A549 (cell line): ENCODE results near the gene CECR2. TPM values are rescaled to one million over a fixed set of nuclear protein-coding genes. Genes with fewer than 3 reads are reported as not detected.

ENCODE experiments used
- ATAC-seq, 2 experiments: fragments of 200-7000 bp in 1 of 2; fragments of >200 bp in 1 of 2; cut with Nextera tagmentation in 1 of 2; cut with Tn5 transposase in 1 of 2; 3 replicates each; pipeline versions ENCODE4 v1.8.0 to v1.9.1; 2018 to 2020; ENCODE audit warnings: mild to moderate bottlenecking in 1 of 2, moderate library complexity in 1 of 2
- CTCF ChIA-PET: fragments of 300-600 bp; sonication (Branson Sonifier 250); formaldehyde crosslinking; extraction: SDS; loops from one replicate; lab custom pipeline; 2021; ENCODE audit warnings: antibody characterized with exemption, inconsistent platforms; lab: Yijun Ruan, JAX
- POLR2A ChIA-PET: fragments of 350-600 bp; formaldehyde crosslinking; extraction: SDS; loops from one replicate; lab custom pipeline; 2021; ENCODE audit warnings: antibody characterized with exemption, inconsistent platforms; lab: Yijun Ruan, JAX
- DNase-seq, 2 experiments: peaks; one replicate each; pipeline versions ENCODE4 v3.0.0 to v3.0.0-alpha.2; 2011 to 2016; ENCODE audit warnings: low read depth in 1 of 2, low spot score in 1 of 2
- FAIRE-seq: peaks from 2 replicates; lab custom pipeline; 2011; peaks lifted over from hg19 to GRCh38; lab: Jason Lieb, UNC
- H3K27ac ChIP-seq, 2 experiments: fragments of >200 bp; sonication (Bioruptor Twin); formaldehyde crosslinking; 3 replicates each; pipeline ENCODE4 v1.5.1; 2016 to 2017
- H3K4me1 ChIP-seq: fragments of >200 bp; sonication (Bioruptor Twin); formaldehyde crosslinking; 3 replicates; pipeline ENCODE4 v1.6.1; 2016
- H3K4me2 ChIP-seq: fragments of >200 bp; sonication (Bioruptor Twin); formaldehyde crosslinking; 3 replicates; pipeline ENCODE4 v1.6.1; 2016
- H3K4me3 ChIP-seq: fragments of >200 bp; sonication (Bioruptor Twin); formaldehyde crosslinking; 3 replicates; pipeline ENCODE4 v1.5.1; 2016
- H3K9me3 ChIP-seq: fragments of >200 bp; sonication (Bioruptor Twin); formaldehyde crosslinking; 3 replicates; pipeline ENCODE4 v1.6.1; 2016
- BHLHE40 ChIP-seq: IDR thresholded peaks from 2 replicates; pipeline ENCODE4 v1.6.1; 2012; ENCODE audit warnings: low read depth, low read length, inconsistent platforms
- CBX8 ChIP-seq: fragments of 200-600 bp; sonication (generic); IDR thresholded peaks from 2 replicates; pipeline ENCODE4 v1.6.1; 2016
- CEBPB ChIP-seq, 2 experiments: fragments of >200 bp in 1 of 2; sonication (Bioruptor Twin) in 1 of 2; formaldehyde crosslinking in 1 of 2; IDR thresholded peaks; 2 replicates each; pipeline ENCODE4 v1.6.1; 2012 to 2016
- CHD2 ChIP-seq: fragments of 150-350 bp; IDR thresholded peaks from 2 replicates; pipeline ENCODE4 v1.6.1; 2014; ENCODE audit warnings: low read length; ENCODE audit not compliant: partially characterized antibody
- CHD4 ChIP-seq: fragments of 200-600 bp; sonication (generic); IDR thresholded peaks from 2 replicates; pipeline ENCODE4 v1.6.1; 2016; ENCODE audit warnings: antibody characterized with exemption, mild to moderate bottlenecking, borderline replicate concordance
- EHF ChIP-seq: fragments of 250-450 bp; sonication (Bioruptor Pico); IDR thresholded peaks from 2 replicates; pipeline ENCODE4 v1.5.0; 2020; ENCODE audit warnings: mild to moderate bottlenecking
- EP300 ChIP-seq, 2 experiments: fragments of >200 bp; sonication (Bioruptor Twin); formaldehyde crosslinking; IDR thresholded peaks; 2 replicates in 1 of 2; 3 replicates in 1 of 2; pipeline ENCODE4 v1.6.1; 2016 to 2017
- FOSB ChIP-seq: fragments of 250-450 bp; sonication (Bioruptor Pico); IDR thresholded peaks from 2 replicates; pipeline ENCODE4 v1.5.0; 2020; ENCODE audit warnings: mild to moderate bottlenecking, moderate library complexity
- FOXS1 ChIP-seq: fragments of 250-450 bp; sonication (Bioruptor Pico); IDR thresholded peaks from 2 replicates; pipeline ENCODE4 v1.5.0; 2020; ENCODE audit warnings: mild to moderate bottlenecking, moderate library complexity
- GATA3 ChIP-seq: IDR thresholded peaks from 2 replicates; pipeline ENCODE4 v1.6.1; 2012; ENCODE audit warnings: borderline replicate concordance
- HDAC2 ChIP-seq: fragments of 200-600 bp; sonication (generic); IDR thresholded peaks from 2 replicates; pipeline ENCODE4 v1.6.1; 2016
- HOXA7 ChIP-seq: fragments of 250-450 bp; sonication (Bioruptor Pico); IDR thresholded peaks from 2 replicates; pipeline ENCODE4 v1.5.0; 2020; ENCODE audit warnings: mild to moderate bottlenecking, moderate library complexity
- HOXB13 ChIP-seq: fragments of 250-450 bp; sonication (Bioruptor Pico); IDR thresholded peaks from 2 replicates; pipeline ENCODE4 v1.5.0; 2020; ENCODE audit warnings: low read depth, mild to moderate bottlenecking, moderate library complexity
- HOXB5 ChIP-seq: fragments of 250-450 bp; sonication (Bioruptor Pico); IDR thresholded peaks from 2 replicates; pipeline ENCODE4 v1.5.0; 2020; ENCODE audit warnings: mild to moderate bottlenecking, moderate library complexity
- JUN ChIP-seq, 2 experiments: fragments of >200 bp; sonication (Bioruptor Twin); formaldehyde crosslinking; IDR thresholded peaks; 2 replicates in 1 of 2; 3 replicates in 1 of 2; pipeline ENCODE4 v1.6.1; 2016 to 2017
- JUNB ChIP-seq: fragments of >200 bp; sonication (Bioruptor Twin); formaldehyde crosslinking; IDR thresholded peaks from 2 replicates; pipeline ENCODE4 v1.6.1; 2016
- MYC ChIP-seq: IDR thresholded peaks from 2 replicates; pipeline ENCODE4 v1.6.1; 2012; ENCODE audit warnings: mild to moderate bottlenecking, inconsistent platforms, low read length, improper control_type of control experiment, borderline replicate concordance
- NPAS2 ChIP-seq: fragments of 250-450 bp; sonication (Bioruptor Pico); IDR thresholded peaks from 2 replicates; pipeline ENCODE4 v1.8.0; 2022; ENCODE audit warnings: mild to moderate bottlenecking, moderate library complexity, borderline replicate concordance
- NR3C1 ChIP-seq: fragments of >200 bp; sonication (Bioruptor Twin); formaldehyde crosslinking; IDR thresholded peaks from 3 replicates; pipeline ENCODE4 v1.6.1; 2017
- POLR2A ChIP-seq: IDR thresholded peaks from 2 replicates; pipeline ENCODE4 v1.6.1; 2012; ENCODE audit warnings: mild to moderate bottlenecking, low read length
- SMC3 ChIP-seq: fragments of >200 bp; sonication (Bioruptor Twin); formaldehyde crosslinking; IDR thresholded peaks from 3 replicates; pipeline ENCODE4 v1.6.1; 2018; ENCODE audit warnings: inconsistent platforms
- WGBS: methylation state at CpG from one replicate; pipeline ENCODE4 v1.1.6; 2017; ENCODE audit errors: missing lambda C conversion rate; 5-methylcytosine and 5-hydroxymethylcytosine counted together
- polyA plus RNA-seq, 4 experiments: library from polyadenylated mRNA; depleted of rRNA in 3 of 4; stranded (reverse); fragments of >200 nt; fragmentation: RNase III in 1 of 4; extraction: RNeasy Plus Mini Kit Qiagen cat#74134 plus additional on column Dnase treatment in 1 of 4; gene quantifications; 2 replicates in 3 of 4; 3 replicates in 1 of 4; pipeline ENCODE4 v1.2.3, GENCODE V29; 2011 to 2017
- TF ChIP-seq, protein P1 (sequence below): IDR thresholded peaks from 2 replicates; pipeline ENCODE4 v1.6.1; 2012
- TF ChIP-seq, protein P2 (sequence below): IDR thresholded peaks from 2 replicates; pipeline ENCODE4 v1.6.1; 2012; ENCODE audit warnings: low read depth, borderline replicate concordance
- TF ChIP-seq, protein P3 (sequence below): fragments of 450-650 bp; IDR thresholded peaks from 2 replicates; pipeline ENCODE4 v1.6.1; 2014; ENCODE audit warnings: antibody characterized with exemption
- TF ChIP-seq, protein P4 (sequence below): fragments of 250-450 bp; sonication (Bioruptor Pico); IDR thresholded peaks from 2 replicates; pipeline ENCODE4 v1.5.0; 2021; ENCODE audit warnings: mild to moderate bottlenecking, moderate library complexity, borderline replicate concordance
- TF ChIP-seq, protein P5 (sequence below): fragments of >200 bp; sonication (Bioruptor Twin); formaldehyde crosslinking; IDR thresholded peaks from 3 replicates; pipeline ENCODE4 v1.5.1; 2016

Gene CECR2
- polyA plus RNA-seq, 2 of the 4 experiments (the other 2 are of a cell fraction) = 0.01 to 0.06 TPM

GRCh38 chr22:17598318-17598717 is 229.1 kb downstream of the CECR2 start:
- TF ChIP-seq CBX8 = no peak
- TF ChIP-seq HOXB5 (CRISPR knock-in tag) = no peak
- TF ChIP-seq SMC3 = no peak
- TF ChIP-seq CHD4 = no peak
- no peak for TF ChIP-seq HDAC2
- DNase-seq (no peak), FAIRE-seq (no peak), ATAC-seq (no peak)
- H3K27ac ChIP-seq = no peak overlapping the region
- H3K4me3 ChIP-seq = no peak overlapping the region
- ChIA-PET CTCF (no interaction called here), POLR2A (no interaction called here)
- no peak overlapping the region for H3K4me2 ChIP-seq
- H3K4me1 ChIP-seq = no peaks in the 10 kb centered on the region
- 93% methylated on average over 4 of the region's 4 CpGs for WGBS
- no peaks in the 10 kb centered on the region for H3K9me3 ChIP-seq

- 85% methylated on average over 3 of the region's 3 CpGs for WGBS
- H3K9me3 ChIP-seq = no peaks in the 10 kb centered on the region
- no peak overlapping the region for H3K4me3 ChIP-seq
- FAIRE-seq (no peak), ATAC-seq (no peak), DNase-seq (no peak)
- H3K4me2 ChIP-seq = no peak overlapping the region
- H3K4me1 ChIP-seq = no peaks in the 10 kb centered on the region
- CTCF ChIA-PET = interaction anchor here (1.2 kb wide), 1 partner anchor 43 kb away, joined by 4 read pairs; no protein-coding TSS in a partner anchor
- TF ChIP-seq BHLHE40 = no peak
- no peak for TF ChIP-seq HOXA7 (CRISPR knock-in tag)
- TF ChIP-seq, protein P1, sequence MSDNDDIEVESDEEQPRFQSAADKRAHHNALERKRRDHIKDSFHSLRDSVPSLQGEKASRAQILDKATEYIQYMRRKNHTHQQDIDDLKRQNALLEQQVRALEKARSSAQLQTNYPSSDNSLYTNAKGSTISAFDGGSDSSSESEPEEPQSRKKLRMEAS = no peak
- TF ChIP-seq FOSB = no peak
- no peak for TF ChIP-seq NPAS2 (CRISPR knock-in tag)
- no peak for TF ChIP-seq POLR2A
- no peak for TF ChIP-seq HOXB13 (CRISPR knock-in tag)
- TF ChIP-seq, protein P2, sequence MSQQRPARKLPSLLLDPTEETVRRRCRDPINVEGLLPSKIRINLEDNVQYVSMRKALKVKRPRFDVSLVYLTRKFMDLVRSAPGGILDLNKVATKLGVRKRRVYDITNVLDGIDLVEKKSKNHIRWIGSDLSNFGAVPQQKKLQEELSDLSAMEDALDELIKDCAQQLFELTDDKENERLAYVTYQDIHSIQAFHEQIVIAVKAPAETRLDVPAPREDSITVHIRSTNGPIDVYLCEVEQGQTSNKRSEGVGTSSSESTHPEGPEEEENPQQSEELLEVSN = no peak
- TF ChIP-seq CHD2 = no peak
- no peak for TF ChIP-seq JUNB
- TF ChIP-seq, protein P3, sequence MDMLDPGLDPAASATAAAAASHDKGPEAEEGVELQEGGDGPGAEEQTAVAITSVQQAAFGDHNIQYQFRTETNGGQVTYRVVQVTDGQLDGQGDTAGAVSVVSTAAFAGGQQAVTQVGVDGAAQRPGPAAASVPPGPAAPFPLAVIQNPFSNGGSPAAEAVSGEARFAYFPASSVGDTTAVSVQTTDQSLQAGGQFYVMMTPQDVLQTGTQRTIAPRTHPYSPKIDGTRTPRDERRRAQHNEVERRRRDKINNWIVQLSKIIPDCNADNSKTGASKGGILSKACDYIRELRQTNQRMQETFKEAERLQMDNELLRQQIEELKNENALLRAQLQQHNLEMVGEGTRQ = no peak
- TF ChIP-seq, protein P4, sequence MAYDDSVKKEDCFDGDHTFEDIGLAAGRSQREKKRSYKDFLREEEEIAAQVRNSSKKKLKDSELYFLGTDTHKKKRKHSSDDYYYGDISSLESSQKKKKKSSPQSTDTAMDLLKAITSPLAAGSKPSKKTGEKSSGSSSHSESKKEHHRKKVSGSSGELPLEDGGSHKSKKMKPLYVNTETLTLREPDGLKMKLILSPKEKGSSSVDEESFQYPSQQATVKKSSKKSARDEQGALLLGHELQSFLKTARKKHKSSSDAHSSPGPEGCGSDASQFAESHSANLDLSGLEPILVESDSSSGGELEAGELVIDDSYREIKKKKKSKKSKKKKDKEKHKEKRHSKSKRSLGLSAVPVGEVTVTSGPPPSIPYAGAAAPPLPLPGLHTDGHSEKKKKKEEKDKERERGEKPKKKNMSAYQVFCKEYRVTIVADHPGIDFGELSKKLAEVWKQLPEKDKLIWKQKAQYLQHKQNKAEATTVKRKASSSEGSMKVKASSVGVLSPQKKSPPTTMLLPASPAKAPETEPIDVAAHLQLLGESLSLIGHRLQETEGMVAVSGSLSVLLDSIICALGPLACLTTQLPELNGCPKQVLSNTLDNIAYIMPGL = no peak
- TF ChIP-seq JUN (IDR thresholded peaks at IDR 0.05) = no peak
- POLR2A ChIA-PET = no interaction called here
- no peak overlapping the region for H3K27ac ChIP-seq
These were observed 231.8 kb downstream of the CECR2 start for GRCh38 chr22:17601031-17601430.

DNA sequence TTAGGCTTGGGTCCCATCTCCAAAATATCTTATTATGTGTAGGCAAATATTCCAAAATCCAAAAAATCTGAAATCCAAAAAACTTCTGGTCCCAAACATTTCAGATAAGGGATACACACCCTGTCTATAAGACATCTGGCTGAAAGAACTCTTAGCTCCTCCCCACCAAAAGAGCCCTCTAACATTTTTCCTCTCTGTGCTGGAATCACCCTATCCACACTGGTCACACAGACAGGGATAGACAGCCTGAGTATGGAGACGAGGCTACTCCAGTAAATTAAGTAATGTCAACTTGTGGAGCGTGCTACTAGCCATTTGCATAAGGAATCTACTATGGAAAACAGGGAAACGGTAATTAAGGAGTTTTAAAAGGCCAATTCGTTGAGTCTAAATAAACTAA is 234.4 kb downstream of the CECR2 start:
- 94% methylated on average over 4 of the region's 4 CpGs for WGBS
- no peak for ATAC-seq

More for the DNA sequence above, 234.4 kb downstream of the CECR2 start:
- Histone ChIP-seq H3K4me1 (no peaks in the 10 kb centered on the region), H3K4me2 (no peak overlapping the region), H3K4me3 (no peak overlapping the region)
- CTCF ChIA-PET = interaction anchor here (1.4 kb wide), 1 partner anchor 45 kb away, joined by 3 read pairs; no protein-coding TSS in a partner anchor
- POLR2A ChIA-PET = no interaction called here
- TF ChIP-seq CEBPB (IDR thresholded peaks at IDR 0.05) (no peak), NR3C1 (no peak), FOXS1 (CRISPR knock-in tag) (no peak), JUNB (no peak), EHF (no peak), EP300 (IDR thresholded peaks at IDR 0.05) (no peak), GATA3 (no peak), MYC (no peak)
- TF ChIP-seq, protein P5, sequence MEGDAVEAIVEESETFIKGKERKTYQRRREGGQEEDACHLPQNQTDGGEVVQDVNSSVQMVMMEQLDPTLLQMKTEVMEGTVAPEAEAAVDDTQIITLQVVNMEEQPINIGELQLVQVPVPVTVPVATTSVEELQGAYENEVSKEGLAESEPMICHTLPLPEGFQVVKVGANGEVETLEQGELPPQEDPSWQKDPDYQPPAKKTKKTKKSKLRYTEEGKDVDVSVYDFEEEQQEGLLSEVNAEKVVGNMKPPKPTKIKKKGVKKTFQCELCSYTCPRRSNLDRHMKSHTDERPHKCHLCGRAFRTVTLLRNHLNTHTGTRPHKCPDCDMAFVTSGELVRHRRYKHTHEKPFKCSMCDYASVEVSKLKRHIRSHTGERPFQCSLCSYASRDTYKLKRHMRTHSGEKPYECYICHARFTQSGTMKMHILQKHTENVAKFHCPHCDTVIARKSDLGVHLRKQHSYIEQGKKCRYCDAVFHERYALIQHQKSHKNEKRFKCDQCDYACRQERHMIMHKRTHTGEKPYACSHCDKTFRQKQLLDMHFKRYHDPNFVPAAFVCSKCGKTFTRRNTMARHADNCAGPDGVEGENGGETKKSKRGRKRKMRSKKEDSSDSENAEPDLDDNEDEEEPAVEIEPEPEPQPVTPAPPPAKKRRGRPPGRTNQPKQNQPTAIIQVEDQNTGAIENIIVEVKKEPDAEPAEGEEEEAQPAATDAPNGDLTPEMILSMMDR = no peak
- TF ChIP-seq, all 56 proteins: peak for 0
- no peak for FAIRE-seq
- Histone ChIP-seq H3K27ac (no peak overlapping the region), H3K9me3 (no peaks in the 10 kb centered on the region)
- DNase-seq = no peak
